Smooth muscle cell (in vitro differentiated cells): ENCODE data around the gene TANGO6. TPM values are rescaled to one million over a fixed set of nuclear protein-coding genes. Genes with fewer than 3 reads are reported as not detected.

ENCODE experiments used
- DNase-seq: peaks from one replicate; lab custom pipeline; 2025; ENCODE audit not compliant: unreplicated experiment; lab: John Stamatoyannopoulos, UW
- H2AFZ ChIP-seq: fragments of 200-600 bp; sonication (generic); 2 replicates; pipeline ENCODE4 v1.6.0; 2016; ENCODE audit warnings: antibody characterized with exemption, low read depth, mild to moderate bottlenecking
- H3F3A ChIP-seq: fragments of 200-600 bp; sonication (generic); 2 replicates; pipeline ENCODE4 v1.6.0; 2017; ENCODE audit warnings: antibody characterized with exemption, low read depth
- H3K27ac ChIP-seq: fragments of 200-600 bp; sonication (generic); 2 replicates; pipeline ENCODE4 v1.5.1; 2016; ENCODE audit warnings: low read depth, mild to moderate bottlenecking
- H3K27me3 ChIP-seq: fragments of 200-600 bp; sonication (generic); 2 replicates; pipeline ENCODE4 v1.6.1; 2016; ENCODE audit warnings: low read depth, mild to moderate bottlenecking
- H3K36me3 ChIP-seq: fragments of 200-600 bp; sonication (generic); 2 replicates; pipeline ENCODE4 v1.5.1; 2016; ENCODE audit warnings: low read depth
- H3K4me1 ChIP-seq: fragments of 200-600 bp; sonication (generic); 2 replicates; pipeline ENCODE4 v1.5.1; 2016; ENCODE audit warnings: low read depth
- H3K4me2 ChIP-seq: fragments of 200-600 bp; sonication (generic); 2 replicates; pipeline ENCODE4 v1.6.0; 2016; ENCODE audit warnings: mild to moderate bottlenecking
- H3K4me3 ChIP-seq: fragments of 200-600 bp; sonication (generic); 2 replicates; pipeline ENCODE4 v1.5.1; 2016; ENCODE audit warnings: mild to moderate bottlenecking
- H3K79me2 ChIP-seq: fragments of 200-600 bp; sonication (generic); 2 replicates; pipeline ENCODE4 v1.6.0; 2016; ENCODE audit warnings: low read depth, mild to moderate bottlenecking
- H3K9ac ChIP-seq: fragments of 200-600 bp; sonication (generic); 2 replicates; pipeline ENCODE4 v1.6.0; 2016; ENCODE audit warnings: low read depth
- H3K9me3 ChIP-seq: fragments of 200-600 bp; sonication (generic); replicated peaks from 2 replicates; pipeline ENCODE4 v1.5.1; 2016; ENCODE audit warnings: low read depth
- H4K20me1 ChIP-seq: fragments of 200-600 bp; sonication (generic); 2 replicates; pipeline ENCODE4 v1.6.0; 2016; ENCODE audit warnings: low read depth
- CTCF ChIP-seq: fragments of 200-600 bp; sonication (generic); IDR thresholded peaks from 2 replicates; pipeline ENCODE4 v1.5.1; 2017; ENCODE audit warnings: borderline replicate concordance, mild to moderate bottlenecking, antibody characterized with exemption; ENCODE audit not compliant: insufficient read depth, poor library complexity, severe bottlenecking
- WGBS: methylation state at CpG from one replicate; pipeline ENCODE4 v1.1.7; 2016; ENCODE audit warnings: low lambda C conversion rate; 5-methylcytosine and 5-hydroxymethylcytosine counted together
- polyA plus RNA-seq: library from polyadenylated mRNA; unstranded; fragments of >200 nt; fragmentation: Nextera tagmentation; extraction: Ambion mirVana; gene quantifications from 2 replicates; pipeline ENCODE4 v1.2.1, GENCODE V29; 2016
- total RNA-seq: library from RNA; depleted of rRNA; stranded (reverse); fragments of >200 nt; gene quantifications from 2 replicates; pipeline ENCODE4 v1.2.3, GENCODE V29; 2014

Gene TANGO6
- total and polyA plus RNA-seq, 2 experiments from 2014 or later, result 4.5 to 5.2 TPM

DNA sequence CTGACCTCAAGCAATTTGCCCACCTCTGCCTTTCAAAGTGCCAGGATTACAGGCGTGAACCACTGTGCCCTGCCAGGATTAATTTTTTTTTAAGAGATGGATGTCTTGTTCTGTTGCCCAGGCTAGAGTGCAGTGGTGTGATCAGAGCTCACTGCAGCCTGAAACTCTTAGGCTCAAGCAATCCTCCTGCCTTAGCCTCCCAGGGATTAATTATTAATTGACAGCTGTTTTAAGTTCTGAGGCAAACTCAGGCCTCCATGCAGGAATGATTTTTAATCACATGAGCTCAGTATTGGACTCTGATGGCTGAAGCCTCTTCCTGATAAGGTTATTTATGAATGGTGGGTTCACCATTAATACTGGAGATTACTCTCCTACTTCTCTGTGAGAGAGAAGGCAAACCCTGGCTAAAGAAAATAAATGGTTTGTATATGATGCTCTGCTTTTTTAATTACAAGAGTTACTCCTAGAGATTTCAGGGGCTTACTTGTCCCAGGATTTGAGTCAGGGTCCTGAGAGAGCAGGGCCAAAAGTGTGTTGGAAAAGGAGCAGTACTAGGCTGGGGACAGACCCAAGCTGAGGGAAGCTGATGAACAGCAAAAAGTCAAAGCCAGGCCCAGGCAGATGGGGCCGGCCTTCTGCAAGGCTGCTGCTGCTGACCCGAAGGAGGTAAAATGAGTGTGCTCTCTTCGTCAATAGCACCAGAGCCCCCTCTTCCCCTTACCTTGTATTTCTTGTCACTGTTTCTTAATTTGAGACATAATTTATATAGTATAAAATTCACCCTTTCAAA, 205.2 kb downstream of the TANGO6 start:
- H3K4me2 ChIP-seq, result peak overlapping the region; percentile 59
- DNase-seq, result no peak
- H3K4me1 ChIP-seq, result no peaks in the 10 kb centered on the region
- no peaks in the 10 kb centered on the region for H3F3A ChIP-seq
- H3K9ac ChIP-seq, result peak overlapping the region; percentile 53
- no peaks in the 10 kb centered on the region for H3K9me3 ChIP-seq
- peak overlapping the region; percentile 81 for H3K27ac ChIP-seq
- H3K36me3 ChIP-seq, result no peaks in the 10 kb centered on the region
- no peaks in the 10 kb centered on the region for H3K27me3 ChIP-seq
- H4K20me1 ChIP-seq, result no peaks in the 10 kb centered on the region
- H2AFZ ChIP-seq, result peak overlapping the region; percentile 37
- H3K79me2 ChIP-seq, result no peaks in the 10 kb centered on the region
- H3K4me3 ChIP-seq, result no peak overlapping the region
- TF ChIP-seq CTCF, result no peak
- 92% methylated on average over 4 of the region's 4 CpGs for WGBS

DNA sequence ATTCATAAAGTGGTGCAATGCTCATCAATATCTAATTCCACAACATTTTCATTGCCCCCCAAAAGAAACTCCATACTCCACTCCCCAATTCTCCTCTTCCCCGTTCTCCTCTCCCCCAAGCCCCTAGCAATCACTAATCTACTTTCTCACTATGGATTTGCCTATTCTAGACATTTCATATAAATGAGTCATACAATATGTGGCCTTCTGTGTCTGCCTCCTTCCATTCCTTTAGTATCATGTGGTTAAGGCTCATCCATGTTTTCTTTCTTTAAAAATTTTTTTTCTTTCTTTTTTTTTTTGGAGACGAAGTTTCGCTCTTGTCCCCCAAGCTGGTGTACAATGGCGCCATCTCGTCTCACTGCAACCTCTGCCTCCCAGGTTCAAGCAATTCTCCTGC, 205.8 kb downstream of the TANGO6 start:
- H2AFZ ChIP-seq, result no peak overlapping the region
- H3K36me3 ChIP-seq, result no peaks in the 10 kb centered on the region
- H3K9ac ChIP-seq, result no peak overlapping the region
- no peaks in the 10 kb centered on the region for H3K79me2 ChIP-seq
- no peaks in the 10 kb centered on the region for H3K4me1 ChIP-seq
- H3K4me3 ChIP-seq, result no peak overlapping the region
- WGBS, result 75% methylated on average over 5 of the region's 5 CpGs
- no peaks in the 10 kb centered on the region for H4K20me1 ChIP-seq
- no peaks in the 10 kb centered on the region for H3K27me3 ChIP-seq
- no peaks in the 10 kb centered on the region for H3K9me3 ChIP-seq
- H3K4me2 ChIP-seq, result peak overlapping the region; percentile 59
- H3K27ac ChIP-seq, result peak overlapping the region; percentile 81
- H3F3A ChIP-seq, result no peaks in the 10 kb centered on the region
- no peak for DNase-seq
- TF ChIP-seq CTCF, result no peak

DNA sequence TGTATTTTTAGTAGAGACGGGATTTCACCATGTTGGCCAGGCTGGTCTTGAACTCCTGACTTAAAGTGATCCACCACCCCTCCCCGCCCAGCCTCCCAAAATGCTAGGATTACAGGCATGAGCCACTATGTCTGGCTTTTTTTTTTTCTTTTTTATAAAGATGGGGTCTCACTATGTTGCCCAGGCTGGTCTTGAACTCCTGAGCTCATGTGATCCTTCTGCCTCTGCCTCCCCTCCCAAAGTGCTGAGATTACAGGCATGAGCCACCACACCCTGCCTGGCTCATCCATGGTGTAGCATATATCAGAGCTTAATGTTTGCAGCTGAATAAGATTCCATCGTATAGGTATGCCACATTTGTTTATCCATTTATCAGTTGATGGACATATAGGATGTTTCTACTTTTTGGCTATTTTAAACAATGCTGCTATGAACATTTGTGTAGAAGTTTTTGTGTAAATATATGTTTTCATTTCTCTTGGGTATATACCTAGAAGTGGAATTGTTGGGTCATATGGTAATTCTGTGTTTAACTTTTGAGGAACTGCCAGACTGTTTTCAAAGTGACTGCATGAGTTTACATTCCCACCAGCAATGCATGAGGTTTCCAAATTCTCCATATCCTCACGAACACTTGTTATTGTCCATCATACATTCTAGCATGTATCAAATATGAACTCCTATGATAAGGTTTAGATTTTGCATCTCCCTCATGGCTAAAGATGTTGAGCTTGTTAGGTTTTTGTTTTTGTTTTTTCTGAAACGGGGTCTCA, 206.5 kb downstream of the TANGO6 start:
- no peak for DNase-seq
- no peak for TF ChIP-seq CTCF
- no peak overlapping the region for H3K27ac ChIP-seq
- no peaks in the 10 kb centered on the region for H4K20me1 ChIP-seq
- H3K4me3 ChIP-seq, result no peak overlapping the region
- H3K36me3 ChIP-seq, result no peaks in the 10 kb centered on the region
- no peaks in the 10 kb centered on the region for H3K9me3 ChIP-seq
- no peak overlapping the region for H3K9ac ChIP-seq
- H3F3A ChIP-seq, result no peaks in the 10 kb centered on the region
- no peaks in the 10 kb centered on the region for H3K27me3 ChIP-seq
- H3K4me1 ChIP-seq, result no peaks in the 10 kb centered on the region
- WGBS, result 95% methylated on average over 5 of the region's 5 CpGs
- no peaks in the 10 kb centered on the region for H3K79me2 ChIP-seq
- H2AFZ ChIP-seq, result no peak overlapping the region
- H3K4me2 ChIP-seq, result peak overlapping the region; percentile 59
